Measurements from ENCODE around the gene KTN1. TPM values are rescaled to one million over a fixed set of nuclear protein-coding genes. Genes with fewer than 3 reads are reported as not detected.

The KTN1 gene
- polyA plus RNA-seq, 3 donors = 4.6 to 31.4 (median 17.9) TPM

GRCh38 chr14:55705651-55706364 is 125.8 kb downstream of the KTN1 start:
- H3K4me3 Mint-ChIP-seq = no peak overlapping the region
- peaks cover 0 to 2% (median 0%) of the 10 kb centered on the region in 3 donors for H3K27me3 Mint-ChIP-seq (ENCODE audit: low read depth in 3 of 3)
- no peaks in the 10 kb centered on the region for H3K79me2 ChIP-seq (ENCODE audit: insufficient read depth, low read length)
- peak overlapping the region in 1 of 7 donors; percentile 16 for H3K27ac Mint-ChIP-seq
- no peak overlapping the region for H2AFZ ChIP-seq (ENCODE audit: insufficient read depth, low read depth, low read length, poor library complexity, severe bottlenecking)
- H3K36me3 Mint-ChIP-seq = peaks cover 0 to 2% of the 10 kb centered on the region in 2 donors
- no peak overlapping the region for H3K4me2 ChIP-seq (replicated peaks; ENCODE audit: extremely low read depth, low read length, poor library complexity, severe bottlenecking)
- 84% methylated on average over 4 of the region's 5 CpGs for WGBS (ENCODE audit: insufficient coverage)
- H3K9ac ChIP-seq (ENCODE audit: insufficient read depth, low read length, poor library complexity, severe bottlenecking) = no peak overlapping the region
- intact Hi-C loops (cut with micrococcal nuclease) = loop anchor here in 1 of 2 donors (5.0 to 10.0 kb wide), 2 partner anchors 639 to 716 kb away; no protein-coding TSS in a partner anchor
- no peak for DNase-seq
- peaks cover 9% of the 10 kb centered on the region for H3K4me1 Mint-ChIP-seq
- peaks cover 0 to 4% (median 0%) of the 10 kb centered on the region in 7 donors for H3K9me3 Mint-ChIP-seq
- no peaks in the 10 kb centered on the region for H3K9me3 ChIP-seq (replicated peaks in 1 of 2; ENCODE audit: control insufficient read depth in 1 of 2, insufficient read depth in 1 of 2, low read length in 2 of 2)
- H4K20me1 ChIP-seq (ENCODE audit: insufficient read depth, low read length) = no peaks in the 10 kb centered on the region
- TF ChIP-seq CTCF (IDR thresholded peaks at IDR 0.05) = no peak
- no peak overlapping the region for H3K27ac ChIP-seq (ENCODE audit: low read depth in 1 of 2, low read length in 2 of 2)
- no peaks in the 10 kb centered on the region for H3K27me3 ChIP-seq (ENCODE audit: control insufficient read depth in 2 of 2, insufficient read depth in 2 of 2, low read length in 2 of 2)
- H3K4me3 ChIP-seq (replicated peaks in 1 of 3; ENCODE audit: low read depth in 2 of 3, low read length in 3 of 3) = no peak overlapping the region
- H3K36me3 ChIP-seq (replicated peaks in 1 of 2; ENCODE audit: control insufficient read depth in 1 of 2, insufficient read depth in 2 of 2, low read length in 2 of 2) = no peaks in the 10 kb centered on the region
- H3K4me1 ChIP-seq (ENCODE audit: control insufficient read depth in 1 of 2, insufficient read depth in 2 of 2, low read length in 2 of 2) = no peaks in the 10 kb centered on the region

- Histone ChIP-seq H3K9ac (ENCODE audit: insufficient read depth, low read length, poor library complexity, severe bottlenecking) (no peak overlapping the region), H3K4me2 (replicated peaks; ENCODE audit: extremely low read depth, low read length, poor library complexity, severe bottlenecking) (no peak overlapping the region), H4K20me1 (ENCODE audit: insufficient read depth, low read length) (no peaks in the 10 kb centered on the region), H3K36me3 (replicated peaks in 1 of 2; ENCODE audit: control insufficient read depth in 1 of 2, insufficient read depth in 2 of 2, low read length in 2 of 2) (no peaks in the 10 kb centered on the region), H3K27me3 (ENCODE audit: control insufficient read depth in 2 of 2, insufficient read depth in 2 of 2, low read length in 2 of 2) (no peaks in the 10 kb centered on the region), H3K27ac (ENCODE audit: low read depth in 1 of 2, low read length in 2 of 2) (no peak overlapping the region), H3K9me3 (replicated peaks in 1 of 2; ENCODE audit: control insufficient read depth in 1 of 2, insufficient read depth in 1 of 2, low read length in 2 of 2) (no peaks in the 10 kb centered on the region), H2AFZ (ENCODE audit: insufficient read depth, low read depth, low read length, poor library complexity, severe bottlenecking) (no peak overlapping the region), H3K4me3 (replicated peaks in 1 of 3; ENCODE audit: low read depth in 2 of 3, low read length in 3 of 3) (no peak overlapping the region), H3K79me2 (ENCODE audit: insufficient read depth, low read length) (no peaks in the 10 kb centered on the region), H3K4me1 (ENCODE audit: control insufficient read depth in 1 of 2, insufficient read depth in 2 of 2, low read length in 2 of 2) (no peaks in the 10 kb centered on the region)
- 17% methylated on average over 1 of the region's 1 CpG for WGBS (ENCODE audit: insufficient coverage)
- H3K4me1 Mint-ChIP-seq = peaks cover 9% of the 10 kb centered on the region
- intact Hi-C loops (cut with micrococcal nuclease) = loop anchor here in 1 of 2 donors (5.0 to 10.0 kb wide), 2 partner anchors 638 to 716 kb away; no protein-coding TSS in a partner anchor
- H3K4me3 Mint-ChIP-seq = no peak overlapping the region
- H3K36me3 Mint-ChIP-seq = peaks cover 0 to under 1% of the 10 kb centered on the region in 2 donors
- H3K27me3 Mint-ChIP-seq (ENCODE audit: low read depth in 3 of 3) = peaks cover 0 to 4% (median 0%) of the 10 kb centered on the region in 3 donors
- DNase-seq = no peak
- no peak for TF ChIP-seq CTCF (IDR thresholded peaks at IDR 0.05)
- H3K9me3 Mint-ChIP-seq = peaks cover 0 to under 1% (median 0%) of the 10 kb centered on the region in 7 donors
- peak overlapping the region in 1 of 7 donors; percentile 16 for H3K27ac Mint-ChIP-seq
Measured at GRCh38 chr14:55706365-55706684, 126.3 kb downstream of the KTN1 start.

Data from CD14-positive monocyte (primary cell).